Gastrocnemius medialis (tissue), 4 donors: ENCODE measurements around the gene IL34. TPM values are rescaled to one million over a fixed set of nuclear protein-coding genes. Genes with fewer than 3 reads are reported as not detected.

Experiments used
- ATAC-seq, 2 donors: fragments of 150-250 bp; one replicate each; pipeline ENCODE4 v1.9.1; 2016
- DNase-seq, 2 donors: peaks; one replicate each; pipeline ENCODE4 v3.0.0-alpha.2; 2019
- H3K27ac ChIP-seq, 4 donors: fragments of 200-600 bp; sonication (generic); 1 replicate in 1 of 4; 2 replicates in 3 of 4; pipeline ENCODE4 v1.5.1; 2016 to 2018; ENCODE audit warnings: mild to moderate bottlenecking in 2 of 4, moderate library complexity in 1 of 4
- H3K27me3 ChIP-seq, 3 donors: fragments of 200-600 bp; sonication (generic) in 2 of 3; 1 replicate in 1 of 3; 2 replicates in 2 of 3; pipeline versions ENCODE4 v1.5.1 to v1.6.0; 2016 to 2019; ENCODE audit warnings: mild to moderate bottlenecking in 1 of 3, moderate library complexity in 1 of 3
- H3K36me3 ChIP-seq, 2 donors: fragments of 200-600 bp; sonication (generic) in 1 of 2; one replicate each; pipeline ENCODE4 v1.5.1; 2017 to 2018
- H3K4me1 ChIP-seq, 2 donors: fragments of 200-600 bp; sonication (generic) in 1 of 2; one replicate each; pipeline ENCODE4 v1.5.1; 2016 to 2017; ENCODE audit warnings: mild to moderate bottlenecking in 2 of 2
- H3K4me3 ChIP-seq, 4 donors: fragments of 200-600 bp; sonication (generic) in 3 of 4; 1 replicate in 1 of 4; 2 replicates in 3 of 4; pipeline ENCODE4 v1.5.1; 2016 to 2019; ENCODE audit warnings: mild to moderate bottlenecking in 2 of 4
- H3K9me3 ChIP-seq, 3 donors: fragments of 200-600 bp; sonication (generic) in 2 of 3; 1 replicate in 1 of 3; 2 replicates in 2 of 3; pipeline ENCODE4 v1.5.1; 2016 to 2019
- CTCF ChIP-seq, 5 experiments: fragments of 450-650 bp in 3 of 5; fragments of 200-600 bp in 2 of 5; sonication (generic) in 2 of 5; IDR thresholded peaks in 4 of 5; conservative IDR thresholded peaks in 1 of 5; 1 replicate in 4 of 5; 2 replicates in 1 of 5; pipeline ENCODE4 v1.5.1; 2016 to 2019; ENCODE audit warnings: antibody characterized with exemption in 5 of 5, mild to moderate bottlenecking in 3 of 5, moderate library complexity in 3 of 5
- POLR2A ChIP-seq, 2 donors: fragments of 450-650 bp; IDR thresholded peaks; one replicate each; pipeline ENCODE4 v1.6.1; 2017; ENCODE audit warnings: antibody characterized with exemption in 2 of 2, mild to moderate bottlenecking in 2 of 2, moderate library complexity in 2 of 2
- in situ Hi-C, 4 donors: fragments of 200-750 bp; cut with MboI; loops; one replicate each; pipeline versions ENCODE4 v1.15.0 to v1.8.0; 2017; ENCODE audit warnings: low sequenced_read_pairs in 4 of 4
- intact Hi-C: fragments of 100-400 bp; cut with DNase I; formaldehyde crosslinking; loops from one replicate; pipeline ENCODE4 v1.15.1; 2023; ENCODE audit warnings: low total_unique reads
- total RNA-seq, 4 donors: library from RNA; depleted of rRNA; stranded (reverse); fragments of >200 nt; gene quantifications; one replicate each; pipeline versions ENCODE4 v1.1.0 to v1.2.3, GENCODE V29; 2016

IL34 gene
- total RNA-seq, 4 donors from 2014 or later: 0.71 to 93.0 (median 22.1) TPM

GRCh38 chr16:70692130-70692872 is 45.9 kb downstream of the IL34 start:
- peak overlapping the region; percentile 88 to 97 (median 94) for H3K27ac ChIP-seq
- H3K4me3 ChIP-seq: no peak overlapping the region
- no peak for TF ChIP-seq POLR2A (IDR thresholded peaks at IDR 0.05)
- TF ChIP-seq CTCF (IDR thresholded peaks at IDR 0.05 in 4 of 5, conservative IDR thresholded peaks at IDR 0.05 in 1 of 5): no peak
- intact Hi-C loops (no loop called here), in situ Hi-C loops (no loop called here)
- H3K4me1 ChIP-seq: peaks cover 91 to 100% of the 10 kb centered on the region in 2 donors
- no peaks in the 10 kb centered on the region for H3K27me3 ChIP-seq
- ATAC-seq: no peak
- no peaks in the 10 kb centered on the region for H3K36me3 ChIP-seq
- DNase-seq: peak in 1 of 2 donors; percentile 38
- no peaks in the 10 kb centered on the region for H3K9me3 ChIP-seq

DNA sequence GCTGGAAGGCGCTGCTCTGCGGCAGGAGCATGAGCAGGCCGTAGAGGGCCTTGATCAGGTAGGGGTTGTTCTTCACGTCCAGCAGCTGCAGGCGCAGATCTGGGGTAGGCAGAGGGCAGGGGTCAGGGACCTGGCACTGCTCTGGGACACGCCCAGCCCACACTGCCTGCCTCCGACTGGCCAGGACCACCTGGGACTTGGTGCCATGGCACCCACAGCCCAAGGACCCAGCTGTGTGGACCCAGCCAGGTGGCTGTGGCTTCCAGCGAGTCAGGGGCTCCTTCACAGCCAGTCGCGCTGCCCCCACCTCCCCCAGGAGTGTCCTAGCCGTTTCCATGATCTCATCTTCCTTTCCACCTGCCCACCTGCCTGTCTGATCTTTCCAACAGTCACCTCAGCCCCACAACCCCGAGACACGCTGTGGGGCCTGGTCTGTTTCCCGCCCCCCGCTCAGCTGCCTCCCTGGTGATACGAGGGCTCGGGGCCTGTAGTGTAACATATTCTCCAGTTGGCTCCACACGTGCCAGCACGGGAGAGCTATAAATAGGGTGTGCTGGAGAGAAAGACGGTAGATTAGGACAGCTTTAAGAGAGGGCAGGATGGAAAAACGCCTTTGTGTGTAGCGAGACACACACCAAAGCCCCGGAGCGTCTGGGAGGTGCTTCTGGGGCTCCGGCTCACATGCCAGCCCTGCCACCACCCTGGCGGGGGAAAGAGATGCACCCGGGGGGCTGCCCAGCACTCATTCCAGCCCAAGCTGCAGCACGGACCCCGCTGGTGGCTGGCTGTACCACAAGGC is 46.7 kb downstream of the IL34 start:
- ATAC-seq (peak; percentile 48 to 67), DNase-seq (peak; percentile 88 to 91)
- Histone ChIP-seq H3K9me3 (no peaks in the 10 kb centered on the region), H3K4me1 (peaks cover 89 to 100% of the 10 kb centered on the region in 2 donors), H3K36me3 (no peaks in the 10 kb centered on the region), H3K27me3 (no peaks in the 10 kb centered on the region), H3K27ac (peak overlapping the region; percentile 88 to 97 (median 94)), H3K4me3 (peak overlapping the region in 2 of 4 donors; percentile 27 to 34)
- intact Hi-C loops (no loop called here), in situ Hi-C loops (no loop called here)
- no peak for TF ChIP-seq CTCF (IDR thresholded peaks at IDR 0.05 in 4 of 5, conservative IDR thresholded peaks at IDR 0.05 in 1 of 5)
- TF ChIP-seq POLR2A (IDR thresholded peaks at IDR 0.05): peak; percentile 87 to 88

DNA sequence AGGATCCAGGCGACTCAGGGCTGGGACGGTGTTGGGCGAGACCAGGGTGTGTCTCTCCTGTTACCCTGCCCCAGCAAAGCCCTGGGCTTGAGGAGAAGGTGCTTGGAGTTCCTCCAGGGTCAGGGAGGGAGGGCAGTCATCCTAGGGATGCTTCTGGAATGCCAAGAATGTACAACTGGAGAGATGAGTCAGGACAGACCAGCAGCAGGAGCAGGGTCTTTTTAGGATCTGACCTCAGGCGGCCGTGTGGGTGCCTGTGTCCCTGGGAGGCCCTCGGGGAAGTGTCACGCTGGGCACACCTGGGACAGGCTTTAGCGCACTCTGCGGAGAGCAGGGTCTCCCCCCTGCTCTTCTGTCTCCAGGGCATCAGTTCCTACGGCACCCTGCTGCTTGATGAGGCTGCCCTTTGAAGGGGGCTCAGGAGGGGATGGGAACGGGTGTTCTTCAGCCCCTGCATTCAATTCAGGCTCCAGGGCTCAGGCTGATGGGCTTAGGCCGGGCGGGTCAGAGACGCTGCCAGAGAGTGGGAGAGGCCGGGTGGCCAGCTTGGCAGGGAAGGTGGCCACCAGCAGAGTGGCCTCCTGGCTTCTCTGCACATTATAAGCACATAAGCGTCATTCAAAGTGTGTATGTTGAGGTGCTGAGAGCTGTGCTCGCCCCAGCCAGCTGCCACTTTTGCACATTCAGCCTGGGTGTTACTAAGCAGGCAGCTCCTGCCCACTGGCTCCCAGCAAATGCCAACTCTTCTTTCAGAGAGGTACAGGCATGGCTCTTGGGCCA is 47.9 kb downstream of the IL34 start:
- TF ChIP-seq POLR2A (IDR thresholded peaks at IDR 0.05) (no peak), CTCF (IDR thresholded peaks at IDR 0.05 in 4 of 5, conservative IDR thresholded peaks at IDR 0.05 in 1 of 5) (no peak)
- no peaks in the 10 kb centered on the region for H3K36me3 ChIP-seq
- H3K27me3 ChIP-seq: no peaks in the 10 kb centered on the region
- peak overlapping the region; percentile 88 to 97 (median 94) for H3K27ac ChIP-seq
- DNase-seq: peak; percentile 56 to 87
- ATAC-seq: peak; percentile 16 to 29
- in situ Hi-C loops (no loop called here), intact Hi-C loops (no loop called here)
- H3K9me3 ChIP-seq: no peaks in the 10 kb centered on the region
- H3K4me1 ChIP-seq: peaks cover 80 to 92% of the 10 kb centered on the region in 2 donors
- no peak overlapping the region for H3K4me3 ChIP-seq

DNA sequence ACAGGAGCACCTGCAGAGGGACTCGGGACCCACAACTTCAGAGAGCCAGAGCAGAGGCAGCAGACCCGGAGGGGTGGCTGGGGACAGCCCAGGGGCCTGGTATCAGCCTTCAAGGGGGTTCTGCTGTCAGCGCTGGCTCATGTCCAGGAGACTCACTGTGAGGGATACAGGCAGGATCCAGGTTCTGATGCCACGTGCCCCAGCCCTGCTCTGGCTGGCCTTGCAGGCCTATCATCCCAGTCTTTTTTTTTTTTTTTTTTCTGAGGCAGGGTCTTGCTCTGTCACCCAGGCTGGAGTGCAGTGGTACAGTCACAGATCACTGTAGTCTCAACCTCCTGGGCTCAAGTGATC is 48.5 kb downstream of the IL34 start:
- DNase-seq: no peak
- intact Hi-C loops: no loop called here

More for the DNA sequence above, 48.5 kb downstream of the IL34 start:
- Histone ChIP-seq H3K9me3 (no peaks in the 10 kb centered on the region), H3K27ac (peak overlapping the region; percentile 88 to 97 (median 94)), H3K4me3 (no peak overlapping the region), H3K27me3 (no peaks in the 10 kb centered on the region), H3K36me3 (no peaks in the 10 kb centered on the region), H3K4me1 (peaks cover 77 to 90% of the 10 kb centered on the region in 2 donors)
- no peak for TF ChIP-seq POLR2A (IDR thresholded peaks at IDR 0.05)
- no peak for TF ChIP-seq CTCF (IDR thresholded peaks at IDR 0.05 in 4 of 5, conservative IDR thresholded peaks at IDR 0.05 in 1 of 5)
- in situ Hi-C loops: no loop called here
- no peak for ATAC-seq
